HUES6 (cell line): ENCODE data around the gene RSAD1.

Experiments used
- H3K27ac ChIP-seq: 2 replicates; pipeline ENCODE4 v1.7.0; 2013; ENCODE audit warnings: low read depth, mild to moderate bottlenecking, low read length, inconsistent platforms
- H3K27me3 ChIP-seq: 2 replicates; pipeline ENCODE4 v1.6.1; 2013; ENCODE audit warnings: low read length; ENCODE audit not compliant: control insufficient read depth, insufficient read depth
- H3K36me3 ChIP-seq: 2 replicates; pipeline ENCODE4 v1.6.1; 2013; ENCODE audit warnings: low read length; ENCODE audit not compliant: control insufficient read depth, insufficient read depth
- H3K4me1 ChIP-seq: 2 replicates; pipeline ENCODE4 v1.6.1; 2013; ENCODE audit warnings: low read length; ENCODE audit not compliant: control insufficient read depth, insufficient read depth
- H3K4me3 ChIP-seq: 2 replicates; pipeline ENCODE4 v1.5.1; 2013; ENCODE audit warnings: low read depth, low read length
- H3K9ac ChIP-seq: one replicate; pipeline ENCODE4 v1.6.1; 2013; ENCODE audit warnings: mild to moderate bottlenecking, low read length
- H3K9me3 ChIP-seq: 2 replicates; pipeline ENCODE4 v1.6.1; 2013; ENCODE audit warnings: low read depth, low read length; ENCODE audit not compliant: control insufficient read depth, insufficient read depth

RSAD1 gene

DNA sequence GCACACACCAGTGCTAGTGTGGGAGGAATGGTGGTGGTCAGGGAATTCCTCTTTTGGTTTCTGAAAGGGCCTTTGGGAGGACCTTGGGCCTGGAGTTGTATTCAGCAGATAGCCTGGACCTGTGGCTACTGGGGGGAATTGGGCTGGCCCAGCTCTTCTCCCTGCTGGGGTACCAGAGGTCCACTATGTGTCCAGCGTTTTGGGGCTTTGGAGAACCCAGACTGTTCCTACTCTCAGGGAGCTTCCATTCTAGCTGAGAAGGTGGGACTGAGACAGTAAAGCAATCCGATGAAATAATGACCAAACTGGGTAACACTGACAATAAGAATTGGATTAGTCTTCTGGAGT is 56.3 kb downstream of the RSAD1 start:
- no peaks in the 10 kb centered on the region for H3K36me3 ChIP-seq
- H3K4me3 ChIP-seq = no peak overlapping the region
- no peaks in the 10 kb centered on the region for H3K9me3 ChIP-seq
- no peak overlapping the region for H3K9ac ChIP-seq
- peaks cover 31% of the 10 kb centered on the region for H3K4me1 ChIP-seq
- H3K27me3 ChIP-seq = peaks cover 43% of the 10 kb centered on the region
- no peak overlapping the region for H3K27ac ChIP-seq

DNA sequence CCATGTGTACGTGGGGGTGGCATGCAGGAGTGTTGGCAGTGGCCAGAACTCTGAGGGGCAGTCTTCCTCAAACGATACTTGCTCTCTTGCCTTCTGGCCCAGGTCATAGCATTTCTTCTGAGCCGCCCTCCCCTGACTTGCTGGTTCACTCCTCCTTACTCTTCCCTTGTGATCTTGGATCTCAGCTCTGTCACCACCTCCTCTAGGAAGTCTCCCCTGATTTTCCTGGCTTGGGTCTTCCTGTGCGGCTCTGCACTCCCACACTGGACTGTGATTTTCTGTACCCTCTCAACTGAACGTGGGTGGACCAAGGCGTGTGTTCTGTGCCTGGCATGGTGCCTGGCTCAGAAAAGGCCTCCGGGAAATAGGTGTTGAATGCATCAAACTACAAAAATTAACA is 56.7 kb downstream of the RSAD1 start:
- no peak overlapping the region for H3K9ac ChIP-seq
- no peak overlapping the region for H3K27ac ChIP-seq
- H3K9me3 ChIP-seq = no peaks in the 10 kb centered on the region
- no peaks in the 10 kb centered on the region for H3K36me3 ChIP-seq
- no peak overlapping the region for H3K4me3 ChIP-seq
- H3K27me3 ChIP-seq = peaks cover 42% of the 10 kb centered on the region
- peaks cover 35% of the 10 kb centered on the region for H3K4me1 ChIP-seq
